Measurements from ENCODE around the gene PALM.

The PALM gene

GRCh38 chr19:765179-765738, 56.5 kb downstream of the PALM start:
- Histone ChIP-seq H3K4me2 (ENCODE audit: low read depth, low read length) (no peak overlapping the region), H3K79me2 (ENCODE audit: low read length) (no peaks in the 10 kb centered on the region), H3K36me3 (replicated peaks; ENCODE audit: insufficient read depth, low read length) (no peaks in the 10 kb centered on the region), H2AFZ (ENCODE audit: low read length) (no peak overlapping the region), H3F3A (ENCODE audit: insufficient read depth, low read length) (no peaks in the 10 kb centered on the region), H3K4me1 (ENCODE audit: low read length) (no peaks in the 10 kb centered on the region), H3K27me3 (replicated peaks; ENCODE audit: insufficient read depth, low read length) (peaks cover 82% of the 10 kb centered on the region), H3K27ac (ENCODE audit: low read length) (no peak overlapping the region), H3K9ac (ENCODE audit: low read length) (no peak overlapping the region), H3K9me3 (replicated peaks; ENCODE audit: insufficient read depth, low read length) (no peaks in the 10 kb centered on the region), H3K4me3 (ENCODE audit: low read length) (no peak overlapping the region), H4K20me1 (ENCODE audit: insufficient read depth, low read length) (no peaks in the 10 kb centered on the region), H3K9me2 (replicated peaks; ENCODE audit: insufficient read depth, low read length) (no peaks in the 10 kb centered on the region)
- TF ChIP-seq CTCF (IDR thresholded peaks at IDR 0.05; ENCODE audit: low read length) (no peak), EZH2phosphoT487 (IDR thresholded peaks at IDR 0.05; ENCODE audit: low read length) (no peak), EZH2 (optimal IDR thresholded peaks at IDR 0.05; ENCODE audit: low read depth, low read length) (no peak)
- no peak for DNase-seq

GRCh38 chr19:768424-768823, 59.7 kb downstream of the PALM start:
- Histone ChIP-seq H3K27me3 (replicated peaks; ENCODE audit: insufficient read depth, low read length) (peaks cover 72% of the 10 kb centered on the region), H3K4me3 (ENCODE audit: low read length) (no peak overlapping the region), H3K4me2 (ENCODE audit: low read depth, low read length) (no peak overlapping the region), H3K79me2 (ENCODE audit: low read length) (no peaks in the 10 kb centered on the region), H3K36me3 (replicated peaks; ENCODE audit: insufficient read depth, low read length) (no peaks in the 10 kb centered on the region), H4K20me1 (ENCODE audit: insufficient read depth, low read length) (no peaks in the 10 kb centered on the region), H2AFZ (ENCODE audit: low read length) (no peak overlapping the region), H3K9ac (ENCODE audit: low read length) (no peak overlapping the region), H3K4me1 (ENCODE audit: low read length) (no peaks in the 10 kb centered on the region), H3K9me3 (replicated peaks; ENCODE audit: insufficient read depth, low read length) (no peaks in the 10 kb centered on the region), H3K9me2 (replicated peaks; ENCODE audit: insufficient read depth, low read length) (no peaks in the 10 kb centered on the region), H3F3A (ENCODE audit: insufficient read depth, low read length) (no peaks in the 10 kb centered on the region), H3K27ac (ENCODE audit: low read length) (no peak overlapping the region)
- TF ChIP-seq CTCF (IDR thresholded peaks at IDR 0.05; ENCODE audit: low read length): no peak
- no peak for TF ChIP-seq EZH2phosphoT487 (IDR thresholded peaks at IDR 0.05; ENCODE audit: low read length)
- no peak for TF ChIP-seq EZH2 (optimal IDR thresholded peaks at IDR 0.05; ENCODE audit: low read depth, low read length)
- no peak for DNase-seq

- Histone ChIP-seq H3K27ac (ENCODE audit: low read length) (no peak overlapping the region), H3K9ac (ENCODE audit: low read length) (no peak overlapping the region)
- no peak for TF ChIP-seq EZH2 (optimal IDR thresholded peaks at IDR 0.05; ENCODE audit: low read depth, low read length)
- no peak for TF ChIP-seq CTCF (IDR thresholded peaks at IDR 0.05; ENCODE audit: low read length)
- TF ChIP-seq EZH2phosphoT487 (IDR thresholded peaks at IDR 0.05; ENCODE audit: low read length): no peak
Observed at GRCh38 chr19:769616-770015, 60.9 kb downstream of the PALM start.

More at GRCh38 chr19:769616-770015, 60.9 kb downstream of the PALM start:
- no peak overlapping the region for H3K4me3 ChIP-seq (ENCODE audit: low read length)
- no peaks in the 10 kb centered on the region for H3K4me1 ChIP-seq (ENCODE audit: low read length)
- no peaks in the 10 kb centered on the region for H3K9me2 ChIP-seq (replicated peaks; ENCODE audit: insufficient read depth, low read length)
- no peaks in the 10 kb centered on the region for H3K79me2 ChIP-seq (ENCODE audit: low read length)
- no peaks in the 10 kb centered on the region for H3K9me3 ChIP-seq (replicated peaks; ENCODE audit: insufficient read depth, low read length)
- no peak overlapping the region for H3K4me2 ChIP-seq (ENCODE audit: low read depth, low read length)
- H3K36me3 ChIP-seq (replicated peaks; ENCODE audit: insufficient read depth, low read length): no peaks in the 10 kb centered on the region
- peaks cover 70% of the 10 kb centered on the region for H3K27me3 ChIP-seq (replicated peaks; ENCODE audit: insufficient read depth, low read length)
- no peaks in the 10 kb centered on the region for H4K20me1 ChIP-seq (ENCODE audit: insufficient read depth, low read length)
- no peak overlapping the region for H2AFZ ChIP-seq (ENCODE audit: low read length)
- DNase-seq: no peak
- H3F3A ChIP-seq (ENCODE audit: insufficient read depth, low read length): no peaks in the 10 kb centered on the region
